ENCODE measurements around the gene INSYN2A. TPM values are rescaled to one million over a fixed set of nuclear protein-coding genes. Genes with fewer than 3 reads are reported as not detected.

The INSYN2A gene
- total and polyA plus RNA-seq, 2 donors (not counting 3 experiments of a cell fraction or from before 2014, with no cell fraction given): 0.04 to 0.07 TPM

- FAIRE-seq: no peak
- intact Hi-C loops (cut with micrococcal nuclease) (loop anchor here (5.0 kb wide), 1 partner anchor 160 kb away; no protein-coding TSS in a partner anchor), dilution Hi-C loops (cut with MboI; ENCODE audit: extremely low pct_ligation_motif_present, low sequenced_read_pairs) (no loop called here)
- DNase-seq (ENCODE audit: low read depth, low spot score): no peak
- Histone ChIP-seq H3K9me3 (replicated peaks; ENCODE audit: control insufficient read depth, insufficient read depth, low read length) (no peaks in the 10 kb centered on the region), H3K4me2 (ENCODE audit: insufficient read depth, low read length) (peak overlapping the region; percentile 20), H3K36me3 (ENCODE audit: control insufficient read depth in 2 of 2, extremely low read depth in 1 of 2, insufficient read depth in 2 of 2, low read length in 2 of 2) (no peaks in the 10 kb centered on the region), H3K27ac (ENCODE audit: insufficient read depth, low read depth, low read length) (no peak overlapping the region), H2AFZ (ENCODE audit: low read depth, low read length) (no peak overlapping the region), H3K27me3 (ENCODE audit: control insufficient read depth in 2 of 2, insufficient read depth in 2 of 2, low read length in 2 of 2) (peaks cover 5 to 19% of the 10 kb centered on the region in 2 experiments), H3K9me1 (replicated peaks; ENCODE audit: control insufficient read depth, extremely low read depth, insufficient read depth, low read length) (no peaks in the 10 kb centered on the region), H3K79me2 (ENCODE audit: control insufficient read depth, insufficient read depth, low read length) (no peaks in the 10 kb centered on the region), H3K4me1 (ENCODE audit: control insufficient read depth, extremely low read depth, insufficient read depth, low read length) (peaks cover 4% of the 10 kb centered on the region), H3K9ac (replicated peaks; ENCODE audit: extremely low read depth, insufficient read depth, low read length) (no peak overlapping the region), H3K4me3 (replicated peaks in 1 of 3; ENCODE audit: insufficient read depth in 1 of 3, low read depth in 1 of 3, low read length in 3 of 3) (peak overlapping the region in 1 of 3 experiments; percentile 27), H4K20me1 (replicated peaks; ENCODE audit: control insufficient read depth, extremely low read depth, insufficient read depth, low read length) (peaks cover 4% of the 10 kb centered on the region)
- ChIA-PET POLR2A (no interaction called here), CTCF (interaction anchor here (1.1 to 1.6 kb wide), 3 partner anchors 26 to 1263 kb away, joined by 3 to 5 read pairs (median 3); no protein-coding TSS in a partner anchor)
- TF ChIP-seq MYC (IDR thresholded peaks at IDR 0.05; ENCODE audit: low read depth, low read length): no peak
- no peak for TF ChIP-seq MAX (IDR thresholded peaks at IDR 0.05; ENCODE audit: insufficient read depth, insufficient read length)
- TF ChIP-seq CTCF (IDR thresholded peaks at IDR 0.05; ENCODE audit: extremely low read depth in 1 of 2, insufficient read depth in 1 of 2, low read depth in 1 of 2, low read length in 2 of 2): no peak
- TF ChIP-seq FOS (IDR thresholded peaks at IDR 0.05; ENCODE audit: borderline replicate concordance, insufficient read depth, low read length): no peak
- no peak for TF ChIP-seq POLR2AphosphoS5 (IDR thresholded peaks at IDR 0.05; ENCODE audit: insufficient read depth, low read depth, low read length)
- TF ChIP-seq EZH2 (IDR thresholded peaks at IDR 0.05; ENCODE audit: borderline replicate concordance, low read depth, low read length, severe bottlenecking): no peak
- TF ChIP-seq JUN (IDR thresholded peaks at IDR 0.05; ENCODE audit: borderline replicate concordance, insufficient read depth, insufficient read length, low read depth): no peak
- no peak for TF ChIP-seq GATA2 (IDR thresholded peaks at IDR 0.05; ENCODE audit: insufficient read depth, insufficient read length, low read depth, low read length)
- no peak for TF ChIP-seq POLR2A (IDR thresholded peaks at IDR 0.05; ENCODE audit: low read depth, low read length)
- BruUV-seq (replicated peaks): no TSS peak
Measured at GRCh38 chr10:127197154-127197432, 702 bp upstream of the INSYN2A start.
